Smooth muscle cell (in vitro differentiated cells): ENCODE measurements around the gene MBOAT7. TPM values are rescaled to one million over a fixed set of nuclear protein-coding genes. Genes with fewer than 3 reads are reported as not detected.

Experiments used
- DNase-seq: peaks from one replicate; lab custom pipeline; 2025; ENCODE audit not compliant: unreplicated experiment; lab: John Stamatoyannopoulos, UW
- H2AFZ ChIP-seq: fragments of 200-600 bp; sonication (generic); 2 replicates; pipeline ENCODE4 v1.6.0; 2016; ENCODE audit warnings: antibody characterized with exemption, low read depth, mild to moderate bottlenecking
- H3F3A ChIP-seq: fragments of 200-600 bp; sonication (generic); 2 replicates; pipeline ENCODE4 v1.6.0; 2017; ENCODE audit warnings: antibody characterized with exemption, low read depth
- H3K27ac ChIP-seq: fragments of 200-600 bp; sonication (generic); 2 replicates; pipeline ENCODE4 v1.5.1; 2016; ENCODE audit warnings: low read depth, mild to moderate bottlenecking
- H3K27me3 ChIP-seq: fragments of 200-600 bp; sonication (generic); 2 replicates; pipeline ENCODE4 v1.6.1; 2016; ENCODE audit warnings: low read depth, mild to moderate bottlenecking
- H3K36me3 ChIP-seq: fragments of 200-600 bp; sonication (generic); 2 replicates; pipeline ENCODE4 v1.5.1; 2016; ENCODE audit warnings: low read depth
- H3K4me1 ChIP-seq: fragments of 200-600 bp; sonication (generic); 2 replicates; pipeline ENCODE4 v1.5.1; 2016; ENCODE audit warnings: low read depth
- H3K4me2 ChIP-seq: fragments of 200-600 bp; sonication (generic); 2 replicates; pipeline ENCODE4 v1.6.0; 2016; ENCODE audit warnings: mild to moderate bottlenecking
- H3K4me3 ChIP-seq: fragments of 200-600 bp; sonication (generic); 2 replicates; pipeline ENCODE4 v1.5.1; 2016; ENCODE audit warnings: mild to moderate bottlenecking
- H3K79me2 ChIP-seq: fragments of 200-600 bp; sonication (generic); 2 replicates; pipeline ENCODE4 v1.6.0; 2016; ENCODE audit warnings: low read depth, mild to moderate bottlenecking
- H3K9ac ChIP-seq: fragments of 200-600 bp; sonication (generic); 2 replicates; pipeline ENCODE4 v1.6.0; 2016; ENCODE audit warnings: low read depth
- H3K9me3 ChIP-seq: fragments of 200-600 bp; sonication (generic); replicated peaks from 2 replicates; pipeline ENCODE4 v1.5.1; 2016; ENCODE audit warnings: low read depth
- H4K20me1 ChIP-seq: fragments of 200-600 bp; sonication (generic); 2 replicates; pipeline ENCODE4 v1.6.0; 2016; ENCODE audit warnings: low read depth
- CTCF ChIP-seq: fragments of 200-600 bp; sonication (generic); IDR thresholded peaks from 2 replicates; pipeline ENCODE4 v1.5.1; 2017; ENCODE audit warnings: borderline replicate concordance, mild to moderate bottlenecking, antibody characterized with exemption; ENCODE audit not compliant: insufficient read depth, poor library complexity, severe bottlenecking
- WGBS: methylation state at CpG from one replicate; pipeline ENCODE4 v1.1.7; 2016; ENCODE audit warnings: low lambda C conversion rate; 5-methylcytosine and 5-hydroxymethylcytosine counted together
- polyA plus RNA-seq: library from polyadenylated mRNA; unstranded; fragments of >200 nt; fragmentation: Nextera tagmentation; extraction: Ambion mirVana; gene quantifications from 2 replicates; pipeline ENCODE4 v1.2.1, GENCODE V29; 2016
- total RNA-seq: library from RNA; depleted of rRNA; stranded (reverse); fragments of >200 nt; gene quantifications from 2 replicates; pipeline ENCODE4 v1.2.3, GENCODE V29; 2014

MBOAT7 gene
- total and polyA plus RNA-seq, 2 experiments from 2014 or later: 106 to 110 TPM

DNA sequence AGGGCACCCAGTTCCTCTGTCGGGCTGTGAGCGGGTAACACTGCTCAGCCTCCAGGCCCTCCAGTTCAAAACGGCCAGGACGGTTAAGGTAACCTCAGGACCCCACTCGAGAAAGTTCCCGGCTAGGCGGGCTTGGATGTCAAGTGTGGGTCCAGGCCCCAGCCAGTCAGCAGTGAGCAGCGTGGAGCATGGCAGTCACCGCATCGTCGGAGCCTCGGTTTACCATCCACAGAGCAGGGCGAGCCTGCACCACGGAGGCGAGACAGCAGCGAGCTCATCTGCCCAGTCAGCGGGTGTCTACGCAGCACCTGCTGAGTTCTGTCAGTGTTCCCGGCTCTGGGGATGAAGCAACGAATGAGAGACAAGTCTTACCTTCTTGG lies 59.8 kb downstream of the MBOAT7 start:
- H3K9ac ChIP-seq: no peak overlapping the region
- H3K27me3 ChIP-seq: no peaks in the 10 kb centered on the region
- WGBS: 97% methylated on average over 20 of the region's 20 CpGs
- H3K79me2 ChIP-seq: no peaks in the 10 kb centered on the region
- no peak for TF ChIP-seq CTCF
- no peaks in the 10 kb centered on the region for H4K20me1 ChIP-seq
- H3K9me3 ChIP-seq: no peaks in the 10 kb centered on the region
- DNase-seq: no peak
- H3K4me1 ChIP-seq: no peaks in the 10 kb centered on the region
- H3K36me3 ChIP-seq: no peaks in the 10 kb centered on the region
- H2AFZ ChIP-seq: no peak overlapping the region
- no peak overlapping the region for H3K27ac ChIP-seq
- no peak overlapping the region for H3K4me2 ChIP-seq
- H3K4me3 ChIP-seq: no peak overlapping the region
- no peaks in the 10 kb centered on the region for H3F3A ChIP-seq

- DNase-seq: no peak
- Histone ChIP-seq H3K4me2 (no peak overlapping the region), H3K9ac (no peak overlapping the region), H3K9me3 (no peaks in the 10 kb centered on the region), H3K27ac (no peak overlapping the region), H3K79me2 (no peaks in the 10 kb centered on the region), H3K4me3 (no peak overlapping the region), H3K27me3 (no peaks in the 10 kb centered on the region), H2AFZ (no peak overlapping the region), H3F3A (no peaks in the 10 kb centered on the region), H3K36me3 (no peaks in the 10 kb centered on the region), H3K4me1 (no peaks in the 10 kb centered on the region), H4K20me1 (no peaks in the 10 kb centered on the region)
- WGBS: 99% methylated on average over 41 of the region's 41 CpGs
- TF ChIP-seq CTCF: no peak
Measured at GRCh38 chr19:54128796-54129616, 60.4 kb downstream of the MBOAT7 start.

DNA sequence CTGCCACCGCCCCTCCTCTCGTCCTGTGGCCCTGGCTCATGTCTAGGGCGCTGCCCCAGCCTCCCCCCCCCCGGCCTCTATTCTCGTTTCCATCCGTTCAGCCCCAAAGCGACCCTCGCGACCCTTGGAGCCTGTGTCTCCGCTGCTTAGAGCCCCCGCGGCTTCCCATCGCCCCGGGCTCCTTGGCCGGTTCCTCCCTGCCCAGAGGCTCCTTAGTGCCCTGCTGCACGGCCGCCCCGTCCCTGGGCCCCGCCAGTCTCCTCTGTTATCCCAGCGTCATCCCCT lies 61.0 kb downstream of the MBOAT7 start:
- no peaks in the 10 kb centered on the region for H3K79me2 ChIP-seq
- TF ChIP-seq CTCF: no peak
- no peak for DNase-seq
- 90% methylated on average over 11 of the region's 20 CpGs for whole genome bisulfite sequencing
- no peaks in the 10 kb centered on the region for H3K36me3 ChIP-seq
- no peaks in the 10 kb centered on the region for H3F3A ChIP-seq
- H2AFZ ChIP-seq: no peak overlapping the region
- no peak overlapping the region for H3K4me3 ChIP-seq
- H4K20me1 ChIP-seq: no peaks in the 10 kb centered on the region
- no peaks in the 10 kb centered on the region for H3K9me3 ChIP-seq
- H3K4me1 ChIP-seq: no peaks in the 10 kb centered on the region
- H3K27me3 ChIP-seq: no peaks in the 10 kb centered on the region
- no peak overlapping the region for H3K27ac ChIP-seq
- H3K4me2 ChIP-seq: no peak overlapping the region
- H3K9ac ChIP-seq: no peak overlapping the region
